GM23338 (cell line): ENCODE data around the gene SART1. TPM values are rescaled to one million over a fixed set of nuclear protein-coding genes. Genes with fewer than 3 reads are reported as not detected.

Experiments used
- ATAC-seq: fragments of 200-7000 bp; cut with Tn5 transposase; 3 replicates; pipeline ENCODE4 v1.9.1; 2020
- DNase-seq: peaks from one replicate; pipeline ENCODE4 v3.0.0-alpha.2; 2015; ENCODE audit warnings: low spot score
- H2AFZ ChIP-seq: fragments of 200-600 bp; sonication (generic); 2 replicates; pipeline ENCODE4 v1.8.0; 2016; ENCODE audit warnings: antibody characterized with exemption, mild to moderate bottlenecking, moderate library complexity
- H3F3A ChIP-seq: fragments of 200-600 bp; sonication (generic); replicated peaks from 2 replicates; pipeline ENCODE4 v1.8.0; 2017; ENCODE audit warnings: antibody characterized with exemption, mixed run types, low read depth
- H3K27ac ChIP-seq: fragments of 200-600 bp; sonication (generic); 2 replicates; pipeline ENCODE4 v1.6.1; 2016; ENCODE audit warnings: low read depth
- H3K27me3 ChIP-seq: fragments of 200-600 bp; sonication (generic); 2 replicates; pipeline ENCODE4 v1.8.0; 2016; ENCODE audit warnings: mild to moderate bottlenecking, mixed run types, moderate library complexity; ENCODE audit not compliant: insufficient read depth
- H3K36me3 ChIP-seq: fragments of 200-600 bp; sonication (generic); 2 replicates; pipeline ENCODE4 v1.8.0; 2016; ENCODE audit warnings: mild to moderate bottlenecking; ENCODE audit not compliant: insufficient read depth
- H3K4me1 ChIP-seq: fragments of 200-600 bp; sonication (generic); 2 replicates; pipeline ENCODE4 v1.8.0; 2016; ENCODE audit warnings: mild to moderate bottlenecking, moderate library complexity; ENCODE audit not compliant: insufficient read depth
- H3K4me2 ChIP-seq: fragments of 200-600 bp; sonication (generic); 2 replicates; pipeline ENCODE4 v1.7.1; 2017; ENCODE audit warnings: mixed run types
- H3K4me3 ChIP-seq: fragments of 200-600 bp; sonication (generic); 2 replicates; pipeline ENCODE4 v1.6.1; 2016; ENCODE audit warnings: mixed run types
- H3K79me2 ChIP-seq: fragments of 200-600 bp; sonication (generic); replicated peaks from 2 replicates; pipeline ENCODE4 v1.8.0; 2017; ENCODE audit warnings: mild to moderate bottlenecking; ENCODE audit not compliant: insufficient read depth
- H3K9me2 ChIP-seq: fragments of 200-600 bp; sonication (generic); 2 replicates; pipeline ENCODE4 v1.8.0; 2017; ENCODE audit not compliant: insufficient read depth
- H4K20me1 ChIP-seq: fragments of 200-600 bp; sonication (generic); replicated peaks from 2 replicates; pipeline ENCODE4 v1.8.0; 2017; ENCODE audit warnings: mild to moderate bottlenecking; ENCODE audit not compliant: insufficient read depth
- H3K27ac Mint-ChIP-seq: 2 replicates; pipeline ENCODE4 v1.8.0; 2020; ENCODE audit warnings: inconsistent platforms, mild to moderate bottlenecking, moderate library complexity, mixed read lengths
- H3K27me3 Mint-ChIP-seq: 3 replicates; pipeline ENCODE4 v1.8.0; 2022; ENCODE audit warnings: low read depth, mild to moderate bottlenecking, moderate library complexity, mixed read lengths, inconsistent platforms; ENCODE audit not compliant: insufficient read depth, poor library complexity
- H3K36me3 Mint-ChIP-seq: 3 replicates; pipeline ENCODE4 v1.8.0; 2021; ENCODE audit warnings: low read depth, mild to moderate bottlenecking, inconsistent platforms, moderate library complexity, mixed read lengths
- H3K4me1 Mint-ChIP-seq: 3 replicates; pipeline ENCODE4 v1.8.0; 2020; ENCODE audit warnings: mild to moderate bottlenecking, inconsistent platforms, mixed read lengths
- H3K4me3 Mint-ChIP-seq: 3 replicates; pipeline ENCODE4 v1.8.0; 2021; ENCODE audit warnings: moderate library complexity, mild to moderate bottlenecking, inconsistent platforms, mixed read lengths
- H3K9me3 Mint-ChIP-seq: 3 replicates; pipeline ENCODE4 v1.8.0; 2020; ENCODE audit warnings: moderate library complexity, mild to moderate bottlenecking, inconsistent platforms, mixed read lengths
- CTCF ChIP-seq, 2 experiments: fragments of 200-600 bp in 1 of 2; sonication (generic) in 1 of 2; conservative IDR thresholded peaks; 2 replicates each; pipeline versions ENCODE4 v1.5.1 to v1.6.1; 2016 to 2017; ENCODE audit warnings: antibody characterized with exemption in 2 of 2, low read depth in 2 of 2, mild to moderate bottlenecking in 2 of 2, moderate library complexity in 1 of 2
- ZNF462 ChIP-seq: fragments of 250-450 bp; sonication (Bioruptor Pico); IDR thresholded peaks from 2 replicates; pipeline ENCODE4 v1.5.0; 2020; ENCODE audit warnings: mild to moderate bottlenecking, moderate library complexity
- polyA plus RNA-seq: library from polyadenylated mRNA; unstranded; fragments of >200 nt; fragmentation: Nextera tagmentation; extraction: Ambion mirVana; gene quantifications from 2 replicates; pipeline ENCODE4 v1.2.1, GENCODE V29; 2016
- total RNA-seq: library from RNA; depleted of rRNA; stranded (reverse); fragments of >200 nt; shearing (Covaris generic); gene quantifications from 2 replicates; pipeline ENCODE4 v1.2.3, GENCODE V29; 2014

Gene SART1
- total and polyA plus RNA-seq, 2 experiments from 2014 or later = 43.9 to 91.0 TPM

- H3K9me3 Mint-ChIP-seq = no peaks in the 10 kb centered on the region
- ATAC-seq (peak; percentile 99), DNase-seq (peak; percentile 97)
- no peaks in the 10 kb centered on the region for H3K4me1 Mint-ChIP-seq
- no peak overlapping the region for H3K4me3 ChIP-seq
- TF ChIP-seq CTCF (conservative IDR thresholded peaks at IDR 0.05; ENCODE audit: low read depth in 2 of 2) (peak; percentile 99 to 100), ZNF462 (CRISPR knock-in tag) (no peak)
- no peak overlapping the region; the same call in 2 of the 3 replicates for H3K4me3 Mint-ChIP-seq
- no peak overlapping the region for H2AFZ ChIP-seq
- no peaks in the 10 kb centered on the region for H3K36me3 ChIP-seq
- no peak overlapping the region for H3K27ac ChIP-seq
- no peaks in the 10 kb centered on the region for H3K27me3 ChIP-seq
- no peaks in the 10 kb centered on the region for H3K9me2 ChIP-seq
- no peaks in the 10 kb centered on the region for H3K36me3 Mint-ChIP-seq
- H3K27ac Mint-ChIP-seq = no peak overlapping the region; the same call in 1 of the 2 replicates
- no peaks in the 10 kb centered on the region for H3K4me1 ChIP-seq
- peaks cover 9% of the 10 kb centered on the region for H3K27me3 Mint-ChIP-seq
- 0 out of 2 replicates have a peak, but pooled peaks cover 7% of the 10 kb centered on the region for H3F3A ChIP-seq
- H4K20me1 ChIP-seq = no peaks in the 10 kb centered on the region
- H3K4me2 ChIP-seq = no peak overlapping the region
- no peaks in the 10 kb centered on the region for H3K79me2 ChIP-seq
Measured at GRCh38 chr11:65988791-65989592, 27.5 kb downstream of the SART1 start.
